Tibial nerve (tissue), 4 donors: ENCODE measurements around the gene GSTM2. TPM values are rescaled to one million over a fixed set of nuclear protein-coding genes. Genes with fewer than 3 reads are reported as not detected.

ENCODE experiments used
- DNase-seq, 2 donors: peaks; one replicate each; pipeline ENCODE4 v3.0.0-alpha.2; 2019; ENCODE audit warnings: low spot score in 2 of 2
- H3K27ac ChIP-seq, 4 donors: fragments of 200-600 bp; sonication (generic) in 3 of 4; one replicate each; pipeline ENCODE4 v1.5.1; 2017 to 2019; ENCODE audit warnings: mild to moderate bottlenecking in 1 of 4
- H3K27me3 ChIP-seq, 2 donors: fragments of 200-600 bp; sonication (generic) in 1 of 2; one replicate each; pipeline versions ENCODE4 v1.5.1 to v1.6.0; 2017 to 2019
- H3K36me3 ChIP-seq, 3 donors: fragments of 200-600 bp; sonication (generic); one replicate each; pipeline ENCODE4 v1.5.1; 2018 to 2019
- H3K4me1 ChIP-seq, 4 donors: fragments of 200-600 bp; sonication (generic) in 3 of 4; one replicate each; pipeline ENCODE4 v1.5.1; 2017 to 2019
- H3K4me3 ChIP-seq, 4 donors: fragments of 200-600 bp; sonication (generic) in 3 of 4; one replicate each; pipeline ENCODE4 v1.5.1; 2017 to 2019; ENCODE audit warnings: mild to moderate bottlenecking in 1 of 4, moderate library complexity in 1 of 4
- H3K9me3 ChIP-seq, 4 donors: fragments of 200-600 bp; sonication (generic) in 3 of 4; one replicate each; pipeline ENCODE4 v1.5.1; 2017 to 2019
- CTCF ChIP-seq, 5 experiments: fragments of 200-600 bp in 3 of 5; fragments of 450-650 bp in 2 of 5; sonication (generic) in 3 of 5; IDR thresholded peaks; one replicate each; pipeline ENCODE4 v1.5.1; 2016 to 2019; ENCODE audit warnings: antibody characterized with exemption in 5 of 5, mild to moderate bottlenecking in 3 of 5, moderate library complexity in 2 of 5
- EP300 ChIP-seq, 2 donors: sonication (generic); formaldehyde crosslinking; IDR thresholded peaks; one replicate each; pipeline ENCODE4 v1.6.1; 2017; ENCODE audit warnings: antibody characterized with exemption in 2 of 2, mild to moderate bottlenecking in 1 of 2
- POLR2A ChIP-seq, 2 donors: fragments of 450-650 bp; IDR thresholded peaks; one replicate each; pipeline ENCODE4 v1.6.1; 2017; ENCODE audit warnings: antibody characterized with exemption in 2 of 2, mild to moderate bottlenecking in 2 of 2, moderate library complexity in 2 of 2
- WGBS, 2 donors: methylation state at CpG; one replicate each; pipeline ENCODE4 v1.1.5; 2018; 5-methylcytosine and 5-hydroxymethylcytosine counted together
- total RNA-seq, 4 donors: library from RNA; depleted of rRNA; stranded (reverse); fragments of >200 nt; gene quantifications; one replicate each; pipeline ENCODE4 v1.1.0, GENCODE V29; 2016

Gene GSTM2
- total RNA-seq, 4 donors from 2014 or later: 87.1 to 120 (median 103) TPM

DNA sequence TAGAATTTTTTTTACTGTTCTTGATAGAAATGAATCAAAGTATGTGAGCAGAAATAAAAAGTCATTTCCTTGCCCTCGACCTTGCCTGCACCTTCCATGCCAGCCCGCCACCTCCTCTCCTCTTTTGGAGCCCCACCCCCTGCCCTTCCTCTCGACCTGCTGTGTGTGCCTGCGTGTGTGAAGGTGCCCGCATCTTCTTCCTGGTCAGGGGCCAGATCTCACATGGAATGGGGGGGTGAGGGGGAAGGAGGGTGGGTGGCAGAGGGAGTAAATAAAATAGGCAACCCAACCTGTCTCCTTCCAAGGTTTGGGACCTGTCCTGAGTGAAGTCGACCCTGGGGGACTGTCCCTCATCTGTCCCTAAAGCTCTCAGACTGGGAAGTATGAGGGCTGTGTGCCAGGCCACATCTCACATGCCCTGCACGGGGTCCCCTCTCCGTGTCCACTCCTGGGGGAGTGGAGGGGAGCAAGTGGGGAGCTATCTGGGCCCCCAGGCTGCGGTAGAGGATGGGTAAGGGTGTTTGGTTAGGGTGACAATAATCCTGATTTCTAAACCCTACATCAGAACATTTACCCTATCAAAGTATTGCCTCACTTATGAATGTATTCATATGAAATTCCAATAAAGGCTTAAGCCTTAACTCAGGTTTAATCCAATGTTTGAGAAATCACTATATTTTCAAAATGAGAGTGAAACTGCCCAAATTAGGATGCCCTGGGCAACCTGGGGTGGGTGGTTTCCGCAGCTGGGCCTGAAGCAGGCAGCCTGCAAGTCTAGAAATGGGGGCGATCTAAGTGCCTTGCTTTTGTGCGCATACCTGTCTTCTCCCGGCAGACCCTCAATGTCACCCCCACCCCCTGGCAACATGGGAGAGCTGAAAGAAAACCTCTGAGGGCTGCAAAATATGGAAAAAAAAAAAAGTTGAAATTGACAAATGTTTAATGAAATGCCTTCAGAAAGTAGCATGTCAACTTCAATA lies 32.8 kb upstream of the GSTM2 start:
- WGBS, 2 donors: 64 to 66% methylated on average over 13 of the region's 13 CpGs
- peaks cover 0 to 25% (median 7%) of the 10 kb centered on the region in 4 donors for H3K4me1 ChIP-seq
- DNase-seq: peak in 1 of 2 donors; percentile 3
- no peaks in the 10 kb centered on the region for H3K9me3 ChIP-seq
- H3K4me3 ChIP-seq: no peak overlapping the region
- H3K27ac ChIP-seq: no peak overlapping the region
- TF ChIP-seq POLR2A (IDR thresholded peaks at IDR 0.05) (no peak), CTCF (IDR thresholded peaks at IDR 0.05) (no peak), EP300 (IDR thresholded peaks at IDR 0.05) (no peak)
- no peaks in the 10 kb centered on the region for H3K27me3 ChIP-seq
- peaks cover 0 to 22% (median 0%) of the 10 kb centered on the region in 3 donors for H3K36me3 ChIP-seq

DNA sequence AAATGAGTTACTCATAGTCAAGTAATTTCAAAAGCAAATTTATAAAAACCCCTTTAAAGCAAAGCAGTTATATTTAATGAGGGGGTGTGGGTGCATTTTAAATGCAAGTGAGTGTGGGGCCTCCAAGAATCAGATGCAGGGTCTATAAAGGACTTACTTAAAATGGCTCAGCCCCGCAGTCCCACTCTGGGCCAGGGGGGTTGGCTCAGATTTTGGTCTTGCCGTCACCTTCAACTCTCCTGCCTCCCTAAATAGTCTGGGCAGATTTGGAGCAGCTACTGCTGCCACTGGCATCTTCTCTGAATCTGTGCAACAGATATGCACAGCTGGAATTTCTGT lies 32.0 kb upstream of the GSTM2 start:
- DNase-seq: peak in 1 of 2 donors; percentile 2
- peaks cover 0 to 31% (median 7%) of the 10 kb centered on the region in 4 donors for H3K4me1 ChIP-seq
- TF ChIP-seq CTCF (IDR thresholded peaks at IDR 0.05): no peak
- no peak for TF ChIP-seq EP300 (IDR thresholded peaks at IDR 0.05)
- TF ChIP-seq POLR2A (IDR thresholded peaks at IDR 0.05): no peak
- 53 to 77% methylated on average over 2 of the region's 2 CpGs for WGBS, 2 donors
- H3K27me3 ChIP-seq: no peaks in the 10 kb centered on the region
- no peaks in the 10 kb centered on the region for H3K9me3 ChIP-seq
- peaks cover 0 to 15% (median 0%) of the 10 kb centered on the region in 3 donors for H3K36me3 ChIP-seq
- H3K4me3 ChIP-seq: no peak overlapping the region
- no peak overlapping the region for H3K27ac ChIP-seq

- peak in 1 of 2 donors; percentile 32 for DNase-seq
These were observed 31.5 kb upstream of the GSTM2 start for GRCh38 chr1:109636201-109636952.

GRCh38 chr1:109637446-109637845 lies 30.4 kb upstream of the GSTM2 start:
- Histone ChIP-seq H3K36me3 (no peaks in the 10 kb centered on the region), H3K27ac (no peak overlapping the region), H3K4me1 (peaks cover 0 to 24% (median 7%) of the 10 kb centered on the region in 4 donors), H3K27me3 (no peaks in the 10 kb centered on the region), H3K9me3 (no peaks in the 10 kb centered on the region), H3K4me3 (no peak overlapping the region)
- TF ChIP-seq EP300 (IDR thresholded peaks at IDR 0.05) (no peak), CTCF (IDR thresholded peaks at IDR 0.05) (no peak), POLR2A (IDR thresholded peaks at IDR 0.05) (no peak)
- WGBS, 2 donors: 91 to 98% methylated on average over 7 of the region's 7 CpGs
- no peak for DNase-seq

More at GRCh38 chr1:109636201-109636952, 31.5 kb upstream of the GSTM2 start:
- TF ChIP-seq CTCF (IDR thresholded peaks at IDR 0.05) (no peak), EP300 (IDR thresholded peaks at IDR 0.05) (no peak), POLR2A (IDR thresholded peaks at IDR 0.05) (no peak)
- no peaks in the 10 kb centered on the region for H3K9me3 ChIP-seq
- H3K4me1 ChIP-seq: peaks cover 0 to 31% (median 7%) of the 10 kb centered on the region in 4 donors
- H3K36me3 ChIP-seq: peaks cover 0 to 10% (median 0%) of the 10 kb centered on the region in 3 donors
- no peaks in the 10 kb centered on the region for H3K27me3 ChIP-seq
- no peak overlapping the region for H3K4me3 ChIP-seq
- H3K27ac ChIP-seq: no peak overlapping the region
- WGBS, 2 donors: 41% methylated on average over 9 of the region's 9 CpGs
